Memory B cell (primary cell): ENCODE results near the gene SHISA6.

Experiments
- ATAC-seq: fragments of 150-1000 bp; cut with Tn5 transposase; 2 replicates; pipeline ENCODE4 v1.10.0; 2021; ENCODE audit warnings: low read depth, mild to moderate bottlenecking, moderate library complexity
- DNase-seq, 2 donors: peaks; one replicate each; pipeline ENCODE4 v3.0.0; 2022; ENCODE audit warnings: low spot score in 2 of 2
- H3K27ac Mint-ChIP-seq: one replicate; pipeline ENCODE4 v1.8.0; 2022; ENCODE audit warnings: mild to moderate bottlenecking, moderate library complexity, mixed read lengths
- H3K27me3 Mint-ChIP-seq: one replicate; pipeline ENCODE4 v1.8.0; 2022; ENCODE audit warnings: mixed read lengths
- H3K36me3 Mint-ChIP-seq: one replicate; pipeline ENCODE4 v1.8.0; 2022; ENCODE audit warnings: mild to moderate bottlenecking, mixed read lengths
- H3K4me1 Mint-ChIP-seq: one replicate; pipeline ENCODE4 v1.8.0; 2022; ENCODE audit warnings: mixed read lengths
- H3K4me3 Mint-ChIP-seq: one replicate; pipeline ENCODE4 v1.8.0; 2022; ENCODE audit warnings: mild to moderate bottlenecking, moderate library complexity, mixed read lengths
- H3K9me3 Mint-ChIP-seq: one replicate; pipeline ENCODE4 v1.8.0; 2022; ENCODE audit warnings: mixed read lengths

SHISA6 gene

DNA sequence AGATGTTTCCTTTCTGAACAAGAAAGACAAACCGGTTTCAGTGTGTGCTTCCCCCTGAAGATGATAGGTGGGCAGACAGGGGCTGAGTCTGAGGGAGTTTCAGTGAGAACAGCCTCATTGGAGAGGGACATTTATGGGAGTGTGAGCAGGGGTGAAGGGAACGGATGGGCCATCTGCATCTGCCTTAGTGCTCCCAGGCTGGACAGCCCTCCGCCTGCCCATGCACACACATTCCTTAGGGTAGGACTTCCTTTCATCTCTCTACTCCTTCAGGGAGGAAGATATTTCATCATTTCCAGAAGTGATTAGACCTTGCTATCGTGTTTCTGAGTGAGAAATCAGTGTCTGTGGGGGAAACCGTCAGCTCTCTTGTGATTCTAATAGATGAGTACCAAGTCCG is 3.8 kb downstream of the SHISA6 start:
- Mint-ChIP-seq H3K9me3 (peaks cover 1% of the 10 kb centered on the region), H3K27me3 (peaks cover 2% of the 10 kb centered on the region), H3K36me3 (no peaks in the 10 kb centered on the region), H3K4me3 (no peak overlapping the region), H3K4me1 (no peaks in the 10 kb centered on the region), H3K27ac (no peak overlapping the region)
- ATAC-seq, result no peak
- DNase-seq, result no peak

DNA sequence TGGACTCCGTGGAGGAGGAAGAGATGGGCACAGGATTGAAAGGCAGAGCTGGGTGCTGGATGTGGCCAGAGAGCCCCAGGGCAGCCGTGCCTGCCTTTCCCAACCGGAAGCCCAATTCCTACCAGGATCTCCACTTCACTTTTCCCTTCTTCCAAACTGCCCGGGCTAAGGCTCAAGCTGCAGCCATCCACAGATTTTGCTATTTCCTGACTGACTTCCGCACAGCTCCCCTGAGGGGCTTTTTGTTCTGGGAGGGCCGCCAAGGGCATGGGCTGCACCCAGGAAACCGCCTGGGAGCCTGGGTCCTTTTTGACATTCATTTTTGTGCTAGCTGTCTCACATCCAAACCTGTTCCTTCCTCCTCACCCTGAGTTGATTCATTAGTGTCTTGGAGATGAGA is 4.2 kb downstream of the SHISA6 start:
- no peak overlapping the region for H3K4me3 Mint-ChIP-seq
- H3K36me3 Mint-ChIP-seq, result no peaks in the 10 kb centered on the region
- ATAC-seq, result no peak

GRCh38 chr17:11245791-11246190 is 4.8 kb downstream of the SHISA6 start:
- Mint-ChIP-seq H3K4me3 (no peak overlapping the region), H3K36me3 (no peaks in the 10 kb centered on the region), H3K27me3 (peaks cover 2% of the 10 kb centered on the region), H3K9me3 (peaks cover 1% of the 10 kb centered on the region), H3K4me1 (no peaks in the 10 kb centered on the region), H3K27ac (no peak overlapping the region)
- DNase-seq (no peak), ATAC-seq (no peak)

More for the DNA sequence above, 4.2 kb downstream of the SHISA6 start:
- Mint-ChIP-seq H3K9me3 (peaks cover 1% of the 10 kb centered on the region), H3K27me3 (peaks cover 2% of the 10 kb centered on the region), H3K4me1 (no peaks in the 10 kb centered on the region), H3K27ac (no peak overlapping the region)
- DNase-seq, result no peak

- Mint-ChIP-seq H3K27me3 (peaks cover 2% of the 10 kb centered on the region), H3K4me3 (no peak overlapping the region), H3K27ac (no peak overlapping the region), H3K9me3 (no peaks in the 10 kb centered on the region), H3K36me3 (no peaks in the 10 kb centered on the region), H3K4me1 (no peaks in the 10 kb centered on the region)
- ATAC-seq, result no peak
- DNase-seq, result no peak
These were observed 9.1 kb downstream of the SHISA6 start for GRCh38 chr17:11250161-11250560.

DNA sequence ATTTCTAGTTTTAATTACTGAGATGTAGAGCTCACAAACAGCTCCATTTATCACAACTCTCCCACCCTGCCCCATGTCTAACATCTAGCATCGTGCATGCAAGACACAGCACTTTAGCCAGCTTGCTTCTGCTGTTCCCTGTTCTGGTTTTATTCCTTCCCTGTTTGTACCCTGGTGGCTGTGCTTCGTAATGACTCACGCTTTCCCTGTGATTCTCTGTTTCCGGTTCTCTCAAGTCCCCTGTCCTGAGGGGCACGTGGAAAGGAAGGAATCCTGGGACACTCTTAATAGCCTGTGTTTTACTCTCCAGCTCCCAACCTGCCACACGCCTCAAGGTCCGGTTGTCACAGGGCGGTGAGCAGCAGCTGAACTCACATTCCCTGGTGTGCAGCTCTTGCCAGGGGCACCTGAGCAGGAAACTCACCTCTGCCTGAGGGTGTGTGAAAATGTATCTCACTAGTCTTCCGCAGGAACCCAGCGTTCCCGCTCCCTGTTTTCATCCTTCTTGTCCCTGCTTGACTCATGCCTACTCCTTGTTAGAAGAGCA is 10.6 kb downstream of the SHISA6 start:
- Mint-ChIP-seq H3K9me3 (no peaks in the 10 kb centered on the region), H3K27me3 (no peaks in the 10 kb centered on the region), H3K4me1 (no peaks in the 10 kb centered on the region), H3K27ac (no peak overlapping the region), H3K4me3 (no peak overlapping the region), H3K36me3 (no peaks in the 10 kb centered on the region)
- DNase-seq (no peak), ATAC-seq (no peak)

DNA sequence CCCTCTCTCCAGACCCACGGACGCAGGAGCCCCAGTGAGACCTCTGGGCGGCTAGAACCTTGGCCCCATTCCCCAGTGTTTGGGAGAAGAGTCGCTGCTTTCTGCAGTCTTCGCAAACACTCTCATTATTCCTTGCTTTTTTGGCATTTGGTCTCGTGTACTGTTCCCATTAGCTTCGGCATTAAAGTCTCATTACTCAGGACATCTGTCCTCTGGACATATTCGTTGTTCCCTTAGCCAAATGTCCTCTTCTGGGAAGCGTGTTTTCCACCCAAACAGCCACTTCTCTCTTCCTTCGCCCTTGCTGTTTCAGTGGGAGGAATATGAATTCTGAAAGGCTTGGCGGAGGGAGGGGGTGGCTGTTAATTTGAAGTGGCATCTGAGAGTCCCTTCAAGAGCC is 11.1 kb downstream of the SHISA6 start:
- H3K27ac Mint-ChIP-seq, result no peak overlapping the region
- H3K4me3 Mint-ChIP-seq, result no peak overlapping the region
- no peaks in the 10 kb centered on the region for H3K36me3 Mint-ChIP-seq
- peaks cover 1% of the 10 kb centered on the region for H3K9me3 Mint-ChIP-seq
- ATAC-seq, result no peak
- no peaks in the 10 kb centered on the region for H3K4me1 Mint-ChIP-seq
- no peaks in the 10 kb centered on the region for H3K27me3 Mint-ChIP-seq
- no peak for DNase-seq

DNA sequence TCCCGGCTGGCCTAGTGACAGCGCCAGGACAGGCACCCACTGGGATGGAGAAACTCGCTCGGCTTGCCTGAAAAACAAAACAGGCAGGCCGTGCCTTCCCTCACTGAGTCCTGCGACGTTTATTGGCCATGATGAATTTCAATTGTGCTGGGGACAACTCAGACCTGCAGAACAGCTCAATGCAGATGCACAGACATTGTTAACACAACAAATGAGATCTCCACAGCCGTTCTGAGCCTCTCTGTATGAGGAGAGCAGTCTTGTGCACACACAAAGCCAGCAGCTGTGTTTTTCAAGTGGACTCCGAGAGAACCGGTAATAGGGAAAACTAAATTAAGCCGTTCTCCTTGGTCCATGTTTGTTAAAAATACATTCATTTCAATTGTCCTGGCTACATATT is 15.9 kb downstream of the SHISA6 start:
- Mint-ChIP-seq H3K27ac (no peak overlapping the region), H3K9me3 (peaks cover 10% of the 10 kb centered on the region), H3K36me3 (no peaks in the 10 kb centered on the region), H3K4me3 (no peak overlapping the region), H3K4me1 (no peaks in the 10 kb centered on the region), H3K27me3 (no peaks in the 10 kb centered on the region)
- ATAC-seq (no peak), DNase-seq (no peak)

GRCh38 chr17:11264183-11264871 is 23.3 kb downstream of the SHISA6 start:
- no peaks in the 10 kb centered on the region for H3K36me3 Mint-ChIP-seq
- ATAC-seq (no peak), DNase-seq (no peak)
- peaks cover 7% of the 10 kb centered on the region for H3K9me3 Mint-ChIP-seq
- no peaks in the 10 kb centered on the region for H3K4me1 Mint-ChIP-seq
- H3K27ac Mint-ChIP-seq, result no peak overlapping the region
- no peaks in the 10 kb centered on the region for H3K27me3 Mint-ChIP-seq
- no peak overlapping the region for H3K4me3 Mint-ChIP-seq

DNA sequence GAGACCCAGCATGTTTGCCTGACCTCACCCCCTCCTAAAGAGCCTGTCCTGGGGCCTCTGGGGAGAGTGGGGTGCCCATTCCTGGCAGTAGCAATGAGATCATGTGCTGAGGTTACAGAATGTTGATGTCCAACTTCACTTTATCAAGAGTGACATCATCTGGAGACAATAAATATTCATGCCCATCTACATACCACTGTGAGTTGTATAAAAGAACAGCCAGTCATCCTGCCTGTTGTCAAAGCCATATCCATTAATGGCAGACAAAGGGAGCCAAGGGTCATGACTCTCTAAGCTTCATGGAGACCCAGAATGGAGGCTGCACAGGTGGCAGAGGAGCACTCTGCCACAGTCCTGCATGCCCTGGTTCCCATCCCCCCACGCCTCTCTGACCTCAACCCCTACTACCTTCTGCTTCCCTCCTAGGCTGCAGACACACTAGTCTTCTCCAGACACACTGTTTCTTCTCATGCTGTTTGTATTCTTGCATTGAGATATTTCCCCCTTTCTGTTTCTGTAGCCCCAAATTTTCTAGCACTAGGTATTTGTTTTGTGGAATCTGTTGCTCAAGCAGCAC is 27.1 kb downstream of the SHISA6 start:
- DNase-seq (no peak), ATAC-seq (no peak)
- no peak overlapping the region for H3K27ac Mint-ChIP-seq
- no peaks in the 10 kb centered on the region for H3K4me1 Mint-ChIP-seq
- peaks cover 3% of the 10 kb centered on the region for H3K9me3 Mint-ChIP-seq
- peaks cover 3% of the 10 kb centered on the region for H3K27me3 Mint-ChIP-seq
- H3K36me3 Mint-ChIP-seq, result no peaks in the 10 kb centered on the region
- H3K4me3 Mint-ChIP-seq, result no peak overlapping the region

DNA sequence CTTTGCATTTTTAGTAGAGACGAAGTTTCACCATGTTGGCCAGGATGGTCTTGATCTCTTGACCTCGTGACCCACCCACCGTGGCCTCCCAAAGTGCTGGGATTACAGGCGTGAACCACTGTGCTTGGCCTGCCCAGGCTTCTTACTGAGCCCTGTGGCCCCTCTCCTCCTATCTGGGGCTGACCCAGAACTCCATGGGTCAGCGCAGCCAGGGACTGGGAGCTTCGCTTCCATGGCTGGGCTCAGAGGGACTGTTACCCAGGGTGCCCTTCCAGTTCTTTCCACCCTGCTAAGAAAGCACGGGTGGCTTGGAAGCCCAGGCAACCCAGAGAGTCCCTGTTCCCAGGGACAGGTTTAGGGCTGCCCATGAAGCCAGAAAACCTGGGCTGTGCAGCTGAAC is 28.2 kb downstream of the SHISA6 start:
- Mint-ChIP-seq H3K9me3 (peaks cover 3% of the 10 kb centered on the region), H3K27me3 (peaks cover 3% of the 10 kb centered on the region), H3K4me1 (no peaks in the 10 kb centered on the region), H3K4me3 (no peak overlapping the region), H3K36me3 (no peaks in the 10 kb centered on the region), H3K27ac (no peak overlapping the region)
- no peak for DNase-seq
- no peak for ATAC-seq

GRCh38 chr17:11272191-11272590 is 31.2 kb downstream of the SHISA6 start:
- Mint-ChIP-seq H3K36me3 (no peaks in the 10 kb centered on the region), H3K4me1 (no peaks in the 10 kb centered on the region), H3K27me3 (peaks cover 3% of the 10 kb centered on the region), H3K9me3 (peaks cover 3% of the 10 kb centered on the region), H3K4me3 (no peak overlapping the region), H3K27ac (no peak overlapping the region)
- DNase-seq, result no peak
- no peak for ATAC-seq

- DNase-seq (no peak), ATAC-seq (no peak)
- peaks cover 3% of the 10 kb centered on the region for H3K9me3 Mint-ChIP-seq
- H3K36me3 Mint-ChIP-seq, result no peaks in the 10 kb centered on the region
- peaks cover 3% of the 10 kb centered on the region for H3K27me3 Mint-ChIP-seq
- H3K4me1 Mint-ChIP-seq, result no peaks in the 10 kb centered on the region
- no peak overlapping the region for H3K27ac Mint-ChIP-seq
- H3K4me3 Mint-ChIP-seq, result no peak overlapping the region
These were observed 32.6 kb downstream of the SHISA6 start for GRCh38 chr17:11273596-11273995.

GRCh38 chr17:11274106-11274505 is 33.1 kb downstream of the SHISA6 start:
- Mint-ChIP-seq H3K27ac (no peak overlapping the region), H3K4me1 (no peaks in the 10 kb centered on the region), H3K4me3 (no peak overlapping the region), H3K27me3 (peaks cover 3% of the 10 kb centered on the region), H3K9me3 (peaks cover 3% of the 10 kb centered on the region), H3K36me3 (no peaks in the 10 kb centered on the region)
- DNase-seq (no peak), ATAC-seq (no peak)

DNA sequence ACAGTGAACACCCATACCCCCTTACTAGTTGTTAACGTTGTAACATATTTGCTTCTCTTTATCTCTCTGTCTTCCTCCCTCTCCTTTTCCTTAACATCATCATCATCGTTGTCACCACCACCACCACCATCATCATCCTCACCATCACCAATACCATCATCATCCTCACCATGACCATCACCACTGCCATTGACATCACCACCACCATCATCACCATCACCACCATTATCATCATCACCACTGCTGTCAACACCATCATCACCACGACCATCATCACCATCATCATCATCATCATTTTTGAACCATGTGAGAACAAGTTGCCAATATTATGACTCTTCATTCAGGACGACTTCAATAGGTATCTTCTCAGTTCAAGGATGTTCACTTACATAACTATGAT is 35.5 kb downstream of the SHISA6 start:
- no peak for DNase-seq
- Mint-ChIP-seq H3K9me3 (peaks cover 6% of the 10 kb centered on the region), H3K27me3 (peaks cover 3% of the 10 kb centered on the region), H3K36me3 (no peaks in the 10 kb centered on the region), H3K27ac (no peak overlapping the region), H3K4me1 (no peaks in the 10 kb centered on the region), H3K4me3 (no peak overlapping the region)
- no peak for ATAC-seq
